GM19025 (cell line): ENCODE measurements around the gene BANP.
"Not testable (repeated sequence)": the region's sequence is repeated elsewhere in the genome, so short reads cannot be mapped to it uniquely, and the experiment has no call there.

Experiments used
- ATAC-seq: cut with Tn5 transposase; IDR thresholded peaks from one replicate; pipeline ENCODE4 v1.9.1; 2021; ENCODE audit warnings: mild to moderate bottlenecking, low read depth, moderate library complexity; ENCODE audit not compliant: unreplicated experiment

The BANP gene

GRCh38 chr16:87964049-87964659 lies 12.9 kb downstream of the BANP start:
- no peak for ATAC-seq

- ATAC-seq: no peak
Observed at GRCh38 chr16:87965417-87965816, 14.2 kb downstream of the BANP start.

DNA sequence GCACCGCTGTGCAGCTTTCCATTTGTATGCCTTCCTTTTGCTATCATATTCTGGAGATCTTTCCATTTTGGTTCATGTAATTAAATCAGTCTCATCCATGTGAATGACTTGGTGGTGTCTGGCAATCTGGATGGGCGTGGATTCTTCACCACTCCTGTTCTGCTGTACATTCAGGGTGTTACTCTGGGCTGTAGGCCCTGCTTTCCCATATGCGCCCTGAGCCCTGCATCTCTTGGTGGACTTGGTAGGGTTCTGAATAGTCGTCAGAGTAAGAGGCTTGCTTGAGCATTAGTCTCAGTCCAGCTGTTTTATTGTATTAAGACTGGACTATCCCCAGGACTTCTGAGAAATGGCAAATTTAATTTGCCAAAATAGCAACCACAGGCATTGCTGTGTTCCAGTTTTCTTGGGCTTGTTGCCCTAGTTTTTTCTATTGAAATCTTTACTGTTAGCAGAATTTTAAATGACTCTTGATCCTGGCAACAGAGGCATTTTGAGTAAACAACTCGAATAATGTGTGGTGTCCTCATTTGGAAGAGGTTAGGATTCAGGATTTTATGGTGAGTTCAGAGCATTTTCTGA lies 14.9 kb downstream of the BANP start:
- no peak for ATAC-seq

- no peak for ATAC-seq
Observed at GRCh38 chr16:87966685-87967185, 15.5 kb downstream of the BANP start.

DNA sequence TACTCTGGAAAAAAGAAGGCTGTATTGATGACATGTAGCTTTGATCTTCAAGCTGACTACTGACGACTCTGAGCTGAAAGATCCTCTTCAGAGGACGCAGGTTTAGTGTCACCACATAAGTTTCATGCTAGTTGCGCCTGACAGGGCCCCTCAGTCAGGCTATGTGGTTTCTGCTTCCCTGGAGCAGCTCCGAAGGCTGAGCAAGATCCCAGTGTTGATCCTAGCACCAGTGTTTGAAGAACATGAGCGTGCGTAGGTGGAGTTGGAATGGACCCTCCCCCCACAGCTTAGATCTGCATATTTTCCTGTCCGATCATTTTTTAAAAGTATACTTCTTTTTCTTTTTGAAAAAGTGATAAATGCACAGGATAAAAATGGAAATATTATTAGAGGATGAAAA lies 17.3 kb downstream of the BANP start:
- ATAC-seq: no peak

DNA sequence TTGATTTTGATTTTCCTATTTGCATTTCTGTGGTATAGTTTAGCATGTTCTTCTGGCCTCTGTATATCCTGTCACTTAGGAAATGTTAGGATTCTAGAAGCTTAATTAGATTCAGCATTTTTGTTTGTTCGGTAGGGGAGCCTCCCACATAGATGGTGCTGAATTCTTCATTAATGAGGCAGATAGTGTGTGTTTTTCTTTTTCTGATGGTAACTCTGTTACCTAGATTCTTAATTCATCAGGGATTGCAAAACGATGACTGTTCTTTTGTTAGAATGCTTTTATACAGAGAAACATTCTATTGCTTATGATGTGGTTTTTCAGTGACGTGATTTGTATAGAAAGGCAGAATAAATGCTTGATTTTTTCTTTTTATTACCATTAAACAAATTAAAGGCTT lies 19.0 kb downstream of the BANP start:
- no peak for ATAC-seq

- no peak for ATAC-seq
Observed at GRCh38 chr16:87971933-87972332, 20.7 kb downstream of the BANP start.

GRCh38 chr16:87973717-87974116 lies 22.5 kb downstream of the BANP start:
- ATAC-seq: no peak

GRCh38 chr16:87974178-87974577 lies 22.9 kb downstream of the BANP start:
- ATAC-seq: no peak

DNA sequence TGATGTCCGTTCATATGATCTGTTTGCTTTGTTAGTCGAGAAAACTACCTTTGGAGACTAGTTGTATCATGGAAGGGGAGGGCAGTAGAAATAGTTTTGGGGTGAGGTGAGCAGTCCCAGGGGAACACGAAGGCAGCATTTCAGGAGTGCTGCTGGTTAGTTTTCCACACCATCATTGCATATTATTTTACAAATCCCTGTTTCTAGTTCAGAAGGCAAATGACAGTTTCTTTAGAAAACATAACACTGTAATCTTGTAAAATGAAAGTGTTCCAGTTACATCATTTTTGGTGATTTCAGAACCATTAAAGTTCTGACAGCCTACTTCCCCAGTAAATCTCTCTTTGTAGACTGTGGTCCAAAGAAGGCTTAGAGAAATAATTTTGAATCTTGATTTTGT lies 25.4 kb downstream of the BANP start:
- ATAC-seq: no peak

DNA sequence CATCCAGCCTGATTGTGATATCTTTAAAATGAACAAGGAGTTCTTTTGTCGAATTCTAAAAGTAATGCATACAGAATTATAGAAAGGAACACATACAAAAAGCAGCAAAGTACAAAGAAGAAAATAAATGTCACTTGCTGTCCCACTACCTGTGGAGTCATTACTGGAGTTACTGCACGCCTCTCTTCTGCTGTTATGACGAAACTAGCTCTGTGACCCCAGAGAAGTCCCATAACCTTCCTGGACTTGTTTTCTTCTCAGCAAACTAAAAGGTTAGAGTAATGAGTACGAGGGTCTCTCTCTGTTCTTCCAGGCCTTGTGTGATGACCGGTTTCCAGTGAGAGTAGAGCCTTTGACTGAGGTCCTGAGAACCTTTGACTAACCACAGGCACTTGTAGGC lies 26.9 kb downstream of the BANP start:
- no peak for ATAC-seq

GRCh38 chr16:87979352-87979751 lies 28.1 kb downstream of the BANP start:
- ATAC-seq: no peak

DNA sequence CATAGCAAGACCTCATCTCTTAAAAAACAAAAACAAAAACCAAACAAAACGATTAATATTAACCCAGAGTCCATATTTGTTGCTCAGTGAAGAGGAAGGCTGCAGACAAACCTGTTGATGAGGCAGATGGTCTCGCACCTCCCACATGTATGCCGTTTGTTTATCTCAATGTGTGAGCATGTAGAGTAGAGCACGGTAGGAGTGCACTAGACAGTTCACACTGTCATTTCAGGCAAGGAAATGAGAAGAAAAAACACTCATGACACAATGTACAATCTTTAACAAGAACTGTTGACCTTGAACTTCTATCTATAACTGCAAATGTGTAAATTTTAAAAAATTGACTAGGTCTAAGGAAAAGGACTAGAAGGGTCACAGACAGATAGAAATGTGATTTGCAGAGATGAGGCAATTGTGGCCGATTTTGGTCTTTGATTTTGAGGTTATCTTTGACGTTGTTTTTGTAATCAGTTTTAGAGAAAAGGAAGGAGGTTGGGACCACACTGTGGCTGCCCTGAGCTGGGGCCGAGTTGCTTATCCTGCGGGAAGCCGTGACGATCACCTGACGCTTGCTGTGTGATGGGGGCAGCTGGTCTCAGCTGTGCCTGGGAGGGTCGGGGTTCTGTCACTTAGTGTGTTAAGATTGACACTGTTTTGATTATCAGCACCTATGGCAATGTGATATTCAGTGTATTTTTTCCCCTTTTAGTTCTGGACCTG lies 28.8 kb downstream of the BANP start:
- ATAC-seq: not testable (repeated sequence)

DNA sequence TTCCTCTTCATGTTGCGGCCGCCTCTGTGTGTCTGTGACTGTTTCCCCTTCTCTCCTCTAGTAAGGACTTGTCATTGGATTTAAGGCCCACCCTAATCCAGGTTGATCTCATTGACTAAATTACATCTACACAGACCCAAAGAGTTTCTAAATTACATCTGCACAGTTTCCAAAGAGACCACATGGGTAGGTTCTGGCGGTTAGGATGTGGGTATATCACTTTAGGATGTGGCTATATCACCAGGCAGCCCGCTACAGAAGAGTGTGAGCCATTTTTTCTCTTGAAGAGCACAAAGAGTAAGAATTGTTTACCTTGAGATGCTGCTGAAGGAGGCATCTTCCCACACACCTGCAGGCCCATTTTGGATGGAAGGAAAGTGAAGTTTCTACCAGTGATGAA lies 30.1 kb downstream of the BANP start:
- ATAC-seq: not testable (repeated sequence)

DNA sequence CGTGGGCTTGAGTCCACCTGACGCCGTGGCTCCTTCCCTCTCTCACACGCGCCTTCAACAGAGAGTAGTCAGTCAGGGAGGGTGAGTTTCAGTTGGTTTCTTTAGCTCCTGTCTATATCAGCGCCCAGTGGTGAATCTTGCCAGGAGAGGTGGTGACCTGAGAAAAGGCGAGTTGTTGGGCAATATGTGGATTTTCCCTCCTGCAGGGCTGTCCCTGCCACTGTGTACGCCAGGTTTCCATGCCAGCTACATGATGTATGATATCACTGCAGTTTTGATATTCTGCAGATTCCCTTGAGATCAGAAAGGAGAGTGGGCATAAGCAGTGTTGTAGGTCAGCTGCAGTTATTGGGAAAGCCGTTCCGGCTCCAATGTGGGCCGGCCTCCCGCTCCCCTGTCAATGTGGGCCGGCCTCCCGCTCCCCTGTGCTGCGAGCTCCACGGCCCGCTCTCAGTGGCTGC lies 31.4 kb downstream of the BANP start:
- ATAC-seq: no peak

GRCh38 chr16:87983072-87983736 lies 32.0 kb downstream of the BANP start:
- ATAC-seq: not testable (repeated sequence)

GRCh38 chr16:87983737-87984097 lies 32.5 kb downstream of the BANP start:
- ATAC-seq: not testable (repeated sequence)

- ATAC-seq: not testable (repeated sequence)
Observed at GRCh38 chr16:87984180-87984579, 32.9 kb downstream of the BANP start.

- no peak for ATAC-seq
Observed at GRCh38 chr16:87984632-87985267, 33.5 kb downstream of the BANP start.

DNA sequence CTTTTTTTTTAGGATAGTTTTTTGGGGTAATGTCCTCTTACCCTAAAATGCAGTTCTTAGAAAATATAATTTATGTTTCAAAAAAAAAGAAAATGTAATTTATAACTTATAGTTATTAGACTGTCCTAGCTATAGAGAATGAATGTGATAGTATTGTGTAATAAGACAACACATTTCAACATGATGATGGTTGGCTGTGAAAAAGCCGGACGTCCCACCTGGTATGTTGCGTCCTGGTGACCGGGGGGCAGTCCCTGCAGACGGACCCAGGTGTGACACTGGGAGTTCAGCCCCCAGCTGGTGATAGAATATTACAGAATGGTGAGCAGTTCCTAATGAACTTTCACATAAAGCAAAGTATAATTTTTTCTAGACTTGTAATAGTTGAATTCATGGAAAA lies 34.3 kb downstream of the BANP start:
- not testable (repeated sequence) for ATAC-seq
